ENCODE results near the gene C1orf210. TPM values are rescaled to one million over a fixed set of nuclear protein-coding genes. Genes with fewer than 3 reads are reported as not detected.
A peak's percentile ranks its signal among the peaks of the same experiment; 100 is the strongest.

Gene C1orf210
- total RNA-seq, 3 donors from 2014 or later (not counting 1 experiment from before 2014, with no cell fraction given), result not detected

- H3K9me3 Mint-ChIP-seq, result no peaks in the 10 kb centered on the region
- H3K9me3 ChIP-seq (ENCODE audit: control insufficient read depth, insufficient read depth, low read length), result peaks cover 7% of the 10 kb centered on the region
- H3K27ac Mint-ChIP-seq, result no peak overlapping the region
- no peaks in the 10 kb centered on the region for H3K4me1 ChIP-seq (ENCODE audit: control insufficient read depth, insufficient read depth, low read length)
- no peaks in the 10 kb centered on the region for H3K27me3 Mint-ChIP-seq (ENCODE audit: low read depth in 2 of 2)
- H3K4me3 ChIP-seq (ENCODE audit: low read length), result no peak overlapping the region
- ATAC-seq (peak in 1 of 3 donors; percentile 27), DNase-seq (no peak)
- H3K27me3 ChIP-seq (ENCODE audit: control insufficient read depth, insufficient read depth, low read length), result no peaks in the 10 kb centered on the region
- 28% methylated on average over 6 of the region's 6 CpGs for WGBS (ENCODE audit: insufficient coverage)
- no peak for TF ChIP-seq CTCF (IDR thresholded peaks at IDR 0.05)
- H3K36me3 ChIP-seq (ENCODE audit: control insufficient read depth, insufficient read depth, low read length), result no peaks in the 10 kb centered on the region
- no peaks in the 10 kb centered on the region for H3K4me1 Mint-ChIP-seq
- intact Hi-C loops (cut with micrococcal nuclease), result no loop called here
- no peak overlapping the region for H3K4me3 Mint-ChIP-seq
- no peak overlapping the region for H3K27ac ChIP-seq (ENCODE audit: low read length)
- H3K36me3 Mint-ChIP-seq, result peaks cover 3% of the 10 kb centered on the region
These were observed 44.8 kb upstream of the C1orf210 start for GRCh38 chr1:43329995-43330751.

GRCh38 chr1:43327549-43328292, 42.3 kb upstream of the C1orf210 start:
- H3K4me3 ChIP-seq (ENCODE audit: low read length), result no peak overlapping the region
- Mint-ChIP-seq H3K36me3 (peaks cover 11% of the 10 kb centered on the region), H3K27ac (no peak overlapping the region), H3K4me3 (no peak overlapping the region), H3K9me3 (no peaks in the 10 kb centered on the region), H3K4me1 (peaks cover 9% of the 10 kb centered on the region in 2 donors), H3K27me3 (ENCODE audit: low read depth in 2 of 2) (no peaks in the 10 kb centered on the region)
- WGBS (ENCODE audit: insufficient coverage), result no CpG with 5 or more reads among the region's 1 CpG
- TF ChIP-seq CTCF (IDR thresholded peaks at IDR 0.05), result no peak
- peaks cover 7% of the 10 kb centered on the region for H3K9me3 ChIP-seq (ENCODE audit: control insufficient read depth, insufficient read depth, low read length)
- H3K27me3 ChIP-seq (ENCODE audit: control insufficient read depth, insufficient read depth, low read length), result no peaks in the 10 kb centered on the region
- no peak for DNase-seq
- no peak for ATAC-seq
- H3K4me1 ChIP-seq (ENCODE audit: control insufficient read depth, insufficient read depth, low read length), result no peaks in the 10 kb centered on the region
- intact Hi-C loops (cut with micrococcal nuclease), result no loop called here
- no peak overlapping the region for H3K27ac ChIP-seq (ENCODE audit: low read length)
- no peaks in the 10 kb centered on the region for H3K36me3 ChIP-seq (ENCODE audit: control insufficient read depth, insufficient read depth, low read length)

GRCh38 chr1:43325381-43325780, 40.0 kb upstream of the C1orf210 start:
- no peaks in the 10 kb centered on the region for H3K36me3 ChIP-seq (ENCODE audit: control insufficient read depth, insufficient read depth, low read length)
- H3K4me1 Mint-ChIP-seq, result peaks cover 9% of the 10 kb centered on the region in 2 donors
- ATAC-seq (no peak), DNase-seq (no peak)
- H3K27me3 ChIP-seq (ENCODE audit: control insufficient read depth, insufficient read depth, low read length), result no peaks in the 10 kb centered on the region
- H3K27ac ChIP-seq (ENCODE audit: low read length), result no peak overlapping the region
- intact Hi-C loops (cut with micrococcal nuclease), result no loop called here
- H3K4me3 Mint-ChIP-seq, result no peak overlapping the region
- peaks cover 7% of the 10 kb centered on the region for H3K9me3 ChIP-seq (ENCODE audit: control insufficient read depth, insufficient read depth, low read length)
- H3K27ac Mint-ChIP-seq, result no peak overlapping the region
- H3K4me1 ChIP-seq (ENCODE audit: control insufficient read depth, insufficient read depth, low read length), result no peaks in the 10 kb centered on the region
- no peaks in the 10 kb centered on the region for H3K27me3 Mint-ChIP-seq (ENCODE audit: low read depth in 2 of 2)
- no peak for TF ChIP-seq CTCF (IDR thresholded peaks at IDR 0.05)
- H3K9me3 Mint-ChIP-seq, result no peaks in the 10 kb centered on the region
- no peak overlapping the region for H3K4me3 ChIP-seq (ENCODE audit: low read length)
- peaks cover 11% of the 10 kb centered on the region for H3K36me3 Mint-ChIP-seq

All from natural killer cell (primary cell).